CD1c-positive myeloid dendritic cell (primary cell): Measurements from ENCODE around the gene POU6F2.

ENCODE experiments used
- DNase-seq: peaks from one replicate; pipeline ENCODE4 v3.0.0-alpha.2; 2016; ENCODE audit errors: extremely low spot score

The POU6F2 gene

GRCh38 chr7:39402034-39402433 lies 424.3 kb downstream of the POU6F2 start:
- no peak for DNase-seq

DNA sequence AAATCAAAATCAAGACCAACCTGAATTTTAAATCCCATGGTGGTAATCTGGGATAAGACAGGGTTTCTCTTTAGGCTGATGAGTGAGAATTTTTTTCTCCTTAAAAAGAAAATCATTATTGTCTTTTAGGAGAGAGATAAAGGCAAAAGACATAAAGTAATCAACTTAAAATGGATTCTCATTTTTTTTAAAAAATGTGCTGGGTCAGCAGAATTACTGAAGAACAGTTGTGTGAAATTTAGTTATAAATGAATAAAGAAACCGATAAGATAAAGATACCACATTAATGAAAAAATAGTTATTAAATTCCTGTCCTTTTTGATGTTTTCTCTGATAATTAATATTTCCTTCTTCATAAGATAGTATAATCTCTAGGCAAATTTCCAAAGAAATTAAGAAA lies 427.2 kb downstream of the POU6F2 start:
- DNase-seq, result no peak

GRCh38 chr7:39405581-39405980 lies 427.9 kb downstream of the POU6F2 start:
- no peak for DNase-seq

- DNase-seq, result no peak
Measured at GRCh38 chr7:39406467-39406866, 428.8 kb downstream of the POU6F2 start.

DNA sequence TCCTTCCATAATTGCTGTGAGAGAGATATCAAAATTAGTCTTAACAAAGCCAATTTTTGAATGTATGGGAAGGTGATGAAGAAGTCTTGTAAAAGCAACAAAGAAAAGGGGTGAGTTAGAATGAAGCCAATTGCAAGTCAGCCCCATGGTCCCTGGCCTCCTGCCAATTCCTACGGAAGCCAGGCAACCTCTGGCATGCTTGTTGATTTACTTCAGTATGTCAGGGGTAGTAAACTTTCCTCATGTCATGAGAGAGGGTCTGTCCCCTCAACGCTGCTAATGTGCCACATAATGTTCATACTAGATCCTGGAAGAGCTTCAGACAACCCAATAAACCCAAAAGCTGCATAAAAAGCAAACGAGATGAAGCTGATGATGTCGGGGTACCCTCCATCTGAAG lies 429.4 kb downstream of the POU6F2 start:
- DNase-seq, result no peak

DNA sequence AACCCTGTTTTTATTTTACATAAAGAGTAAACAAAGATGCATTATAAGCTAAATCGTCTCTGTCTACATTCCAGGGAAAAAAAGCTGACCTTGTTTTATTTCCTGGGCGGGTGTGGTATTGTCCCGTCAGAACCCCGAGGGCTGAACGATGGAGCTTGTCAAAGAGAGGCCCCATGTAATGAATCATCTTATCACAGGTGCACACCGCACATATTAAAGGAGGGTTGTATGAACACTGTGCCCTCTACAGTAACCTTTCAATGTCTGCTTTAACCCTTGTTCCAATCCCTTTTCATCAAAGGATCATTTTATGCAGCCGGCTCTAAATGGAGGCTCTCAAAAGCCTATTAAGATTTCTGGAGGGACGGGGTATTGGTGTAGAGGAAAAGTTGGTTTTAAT lies 430.0 kb downstream of the POU6F2 start:
- DNase-seq, result no peak

- DNase-seq, result no peak
Measured at GRCh38 chr7:39408906-39409305, 431.2 kb downstream of the POU6F2 start.

DNA sequence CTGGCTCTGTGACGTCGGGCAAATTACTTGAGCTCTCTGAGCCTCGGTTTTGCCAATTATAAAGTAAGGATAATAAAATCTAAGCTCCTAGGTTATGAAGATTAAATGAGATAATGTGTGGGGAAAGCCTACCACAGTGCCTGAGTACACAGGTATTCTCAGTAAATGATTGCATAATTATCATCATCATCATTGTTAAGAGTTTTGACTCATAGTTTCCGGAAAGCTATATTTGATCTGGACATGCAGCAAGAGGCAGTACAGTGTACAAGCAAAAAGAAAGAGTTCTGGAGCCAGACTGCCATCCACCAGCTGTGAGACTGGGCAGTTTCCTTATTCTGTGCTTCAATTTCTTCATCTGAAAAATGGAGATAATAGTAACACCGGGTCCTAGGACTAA lies 432.9 kb downstream of the POU6F2 start:
- DNase-seq, result no peak

DNA sequence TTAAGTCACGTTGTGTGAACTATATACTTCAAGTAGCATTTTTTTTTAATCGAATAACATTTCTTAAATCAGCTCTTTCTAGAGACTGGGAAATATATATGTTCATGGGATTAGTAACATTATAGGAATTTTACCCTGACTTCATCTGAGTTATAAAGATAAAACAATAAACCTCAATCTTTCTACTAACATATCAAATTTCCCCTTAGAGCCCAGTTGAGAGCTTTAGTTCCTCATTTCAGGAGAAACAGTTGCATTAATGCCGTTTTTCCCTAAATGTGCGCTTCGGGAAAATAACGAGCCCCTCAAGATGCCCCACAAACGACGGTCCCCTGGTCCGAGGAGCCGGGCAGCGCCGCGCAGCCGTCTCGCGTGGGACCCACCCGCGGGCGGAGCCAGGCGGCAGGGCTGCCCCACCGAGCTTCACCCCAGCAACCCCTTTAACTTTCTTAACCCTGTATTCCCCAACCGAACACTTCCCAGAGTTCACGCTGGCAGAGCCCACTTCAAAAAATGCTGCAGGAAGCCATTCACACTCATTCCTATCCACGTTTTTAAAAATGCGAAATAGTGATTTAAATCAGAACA lies 436.0 kb downstream of the POU6F2 start:
- peak; percentile 4 for DNase-seq

- DNase-seq, result peak; percentile 30
Measured at GRCh38 chr7:39414224-39415035, 436.7 kb downstream of the POU6F2 start.

- DNase-seq, result no peak
Measured at GRCh38 chr7:39415091-39415787, 437.5 kb downstream of the POU6F2 start.

GRCh38 chr7:39416866-39417265 lies 439.2 kb downstream of the POU6F2 start:
- no peak for DNase-seq

GRCh38 chr7:39417642-39418041 lies 439.9 kb downstream of the POU6F2 start:
- no peak for DNase-seq

- no peak for DNase-seq
Measured at GRCh38 chr7:39421251-39421650, 443.5 kb downstream of the POU6F2 start.

DNA sequence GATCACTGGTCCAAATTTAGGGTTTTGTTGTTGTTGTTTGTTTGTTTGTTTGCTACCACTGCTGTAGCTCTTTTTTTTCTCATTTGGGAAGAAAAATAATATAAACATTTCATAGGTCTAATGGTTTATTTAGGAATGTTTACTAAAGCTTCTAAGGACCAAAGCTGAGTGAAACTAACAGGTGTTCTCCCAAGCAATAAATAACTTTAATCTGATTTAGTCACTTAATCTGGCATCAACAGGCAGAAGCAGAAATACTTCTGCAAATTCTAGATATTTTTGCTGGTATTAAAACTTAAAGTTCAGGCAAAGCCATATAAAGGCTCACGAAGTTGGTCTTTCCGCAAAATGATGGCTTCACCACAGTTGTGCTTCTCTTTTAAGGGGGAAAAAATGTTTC lies 444.0 kb downstream of the POU6F2 start:
- DNase-seq, result no peak

GRCh38 chr7:39428221-39428620 lies 450.5 kb downstream of the POU6F2 start:
- DNase-seq, result no peak

DNA sequence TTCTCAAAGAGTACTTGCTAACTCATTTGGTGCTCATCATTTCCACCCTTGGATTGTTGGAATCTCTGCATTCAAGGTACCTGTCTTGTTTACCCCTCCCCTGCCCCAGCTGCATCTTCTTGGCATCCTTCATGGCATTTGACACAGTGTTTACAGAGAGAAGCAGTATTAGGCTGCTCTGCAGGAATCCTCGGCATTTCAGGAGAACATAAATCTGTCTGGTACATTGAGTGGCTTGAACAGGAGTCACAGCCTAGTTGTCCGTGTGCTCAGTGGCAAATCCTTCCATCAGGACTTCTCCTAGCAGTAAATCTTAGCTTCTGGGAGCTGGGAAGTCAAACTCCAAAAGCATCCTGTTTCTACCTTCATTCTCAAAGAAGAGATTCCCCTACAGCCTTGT lies 451.7 kb downstream of the POU6F2 start:
- no peak for DNase-seq

DNA sequence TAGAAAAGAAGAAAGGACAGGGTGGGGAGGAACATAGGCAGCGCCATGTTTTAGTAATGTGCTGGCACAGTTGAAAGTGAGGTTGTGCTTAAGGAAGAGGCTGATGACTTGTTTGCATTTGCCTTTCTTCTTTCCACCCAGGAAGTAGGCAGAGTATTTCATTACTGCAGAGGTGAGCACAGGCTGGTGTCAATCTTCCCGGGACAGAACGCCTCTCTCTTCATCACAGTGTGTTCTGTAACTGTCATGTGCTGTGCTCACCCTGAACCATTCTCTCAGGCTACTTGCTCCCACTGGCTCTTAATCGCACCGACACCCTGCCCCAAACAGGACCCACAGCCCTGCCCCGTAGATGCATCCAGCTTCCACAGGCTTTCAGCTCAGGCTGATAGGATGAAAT lies 452.7 kb downstream of the POU6F2 start:
- DNase-seq, result no peak

GRCh38 chr7:39430909-39431641 lies 453.4 kb downstream of the POU6F2 start:
- no peak for DNase-seq

GRCh38 chr7:39432368-39432767 lies 454.7 kb downstream of the POU6F2 start:
- no peak for DNase-seq

DNA sequence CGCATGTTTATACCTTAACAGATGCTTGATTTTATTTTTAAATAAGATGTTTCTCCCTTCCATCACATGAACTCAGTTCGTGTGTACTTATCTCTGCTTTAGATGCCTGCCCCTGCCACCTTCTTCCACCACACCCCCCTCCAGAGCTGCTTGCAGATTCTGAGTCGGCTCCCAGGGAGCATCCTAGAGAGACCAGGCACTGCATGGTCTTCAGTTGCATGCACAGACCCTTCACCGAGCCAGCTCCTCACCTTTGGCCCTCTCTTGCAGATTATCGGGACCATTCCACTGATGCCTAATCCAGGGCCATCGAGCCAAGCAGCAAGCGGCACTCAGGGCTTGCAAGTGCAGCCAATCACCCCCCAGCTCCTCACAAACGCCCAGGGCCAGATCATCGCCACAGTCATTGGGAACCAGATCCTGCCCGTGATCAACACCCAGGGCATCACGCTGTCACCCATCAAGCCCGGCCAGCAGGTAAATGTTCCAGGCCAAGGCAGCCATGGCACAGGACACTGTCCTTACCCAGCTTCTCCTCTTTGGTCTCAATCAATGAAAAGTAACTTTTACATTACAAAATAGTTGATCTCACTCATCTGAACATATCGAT lies 455.2 kb downstream of the POU6F2 start:
- no peak for DNase-seq

GRCh38 chr7:39433550-39433949 lies 455.8 kb downstream of the POU6F2 start:
- DNase-seq, result peak; percentile 37
